GM19397 (cell line): ENCODE results near the gene ATF7IP2.
"Not testable (repeated sequence)": the region's sequence is repeated elsewhere in the genome, so short reads cannot be mapped to it uniquely, and the experiment has no call there.

ENCODE experiments used
- ATAC-seq: cut with Tn5 transposase; IDR thresholded peaks from one replicate; pipeline ENCODE4 v1.9.1; 2021; ENCODE audit warnings: mild to moderate bottlenecking, moderate library complexity; ENCODE audit not compliant: unreplicated experiment

The ATF7IP2 gene

DNA sequence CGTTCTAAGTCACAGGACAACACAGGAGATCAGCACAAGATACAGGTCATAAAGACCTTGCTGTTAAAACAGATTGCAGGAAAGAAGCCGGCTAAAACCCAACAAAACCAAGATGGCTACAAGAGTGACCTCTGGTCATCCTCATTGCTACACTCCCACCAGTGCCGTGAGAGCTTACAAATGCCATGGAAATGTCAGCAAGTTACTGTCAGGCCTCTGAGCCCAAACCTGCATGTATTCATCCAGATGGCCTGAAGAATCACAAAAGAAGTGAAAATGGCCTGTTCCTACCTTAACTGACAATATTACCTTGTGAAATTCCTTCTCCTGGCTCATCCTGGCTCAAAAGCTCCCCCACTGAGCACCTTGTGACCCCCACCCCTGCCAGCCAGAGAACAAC lies 119.4 kb downstream of the ATF7IP2 start:
- not testable (repeated sequence) for ATAC-seq

DNA sequence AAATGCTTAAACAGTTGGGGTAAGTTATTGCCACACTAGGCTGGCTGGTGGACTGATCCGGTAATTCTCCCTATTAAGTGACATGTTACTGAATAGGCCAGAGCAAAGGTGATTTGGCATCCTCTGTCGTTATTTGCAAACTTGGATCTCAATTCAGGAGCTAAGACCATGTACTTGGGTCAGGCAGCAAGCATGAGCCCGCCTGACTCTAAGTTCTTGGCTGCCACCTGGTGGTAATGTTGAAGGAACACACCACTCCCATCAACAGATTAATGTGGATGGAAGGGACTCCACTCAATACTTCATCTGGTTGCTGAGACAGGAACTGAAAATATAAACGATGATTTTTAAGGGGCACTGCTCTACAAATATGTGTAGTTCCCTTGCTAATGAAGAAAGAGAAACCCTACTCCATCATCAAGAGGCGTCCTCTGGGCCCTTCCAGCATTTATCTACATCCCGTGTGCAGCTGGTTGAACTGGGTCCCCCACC lies 123.7 kb downstream of the ATF7IP2 start:
- no peak for ATAC-seq

DNA sequence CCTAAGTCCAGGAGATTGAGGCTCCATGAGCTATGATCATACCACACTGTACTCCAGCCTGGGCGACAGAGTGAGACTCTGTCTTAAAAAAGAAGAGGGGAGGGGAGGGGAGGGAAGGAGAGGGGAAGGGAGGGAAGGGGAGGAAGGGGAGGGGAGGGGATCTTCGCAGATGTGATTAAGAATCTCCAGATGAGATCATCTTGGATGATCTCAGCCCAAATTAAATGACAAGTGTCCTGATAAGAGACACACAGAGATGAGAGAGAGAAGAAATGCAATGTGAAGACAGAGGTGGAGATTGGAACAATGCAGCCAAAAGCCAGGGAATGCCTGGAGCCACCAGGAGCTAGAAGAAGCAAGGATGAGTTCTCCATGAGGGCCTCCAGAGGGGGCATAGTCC lies 124.4 kb downstream of the ATF7IP2 start:
- ATAC-seq: no peak

DNA sequence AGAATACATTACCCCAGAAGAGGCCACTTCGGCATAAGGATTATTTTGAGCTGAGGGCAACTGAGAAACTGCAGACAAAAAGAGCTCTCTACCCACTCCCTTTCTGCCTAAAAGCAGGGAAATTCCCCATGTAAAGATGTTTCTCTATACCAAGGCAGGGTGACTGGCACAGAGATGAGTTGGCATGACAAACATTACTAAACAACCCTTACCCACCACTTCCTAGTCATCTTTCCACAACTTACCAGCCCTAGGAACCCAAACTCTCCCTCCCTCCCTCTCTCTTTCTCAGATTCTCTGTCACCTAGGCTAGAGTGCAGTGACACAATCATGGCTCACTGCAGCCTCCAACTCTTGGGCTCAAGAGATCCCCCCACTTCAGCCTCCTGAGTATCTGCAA lies 126.0 kb downstream of the ATF7IP2 start:
- ATAC-seq: no peak

DNA sequence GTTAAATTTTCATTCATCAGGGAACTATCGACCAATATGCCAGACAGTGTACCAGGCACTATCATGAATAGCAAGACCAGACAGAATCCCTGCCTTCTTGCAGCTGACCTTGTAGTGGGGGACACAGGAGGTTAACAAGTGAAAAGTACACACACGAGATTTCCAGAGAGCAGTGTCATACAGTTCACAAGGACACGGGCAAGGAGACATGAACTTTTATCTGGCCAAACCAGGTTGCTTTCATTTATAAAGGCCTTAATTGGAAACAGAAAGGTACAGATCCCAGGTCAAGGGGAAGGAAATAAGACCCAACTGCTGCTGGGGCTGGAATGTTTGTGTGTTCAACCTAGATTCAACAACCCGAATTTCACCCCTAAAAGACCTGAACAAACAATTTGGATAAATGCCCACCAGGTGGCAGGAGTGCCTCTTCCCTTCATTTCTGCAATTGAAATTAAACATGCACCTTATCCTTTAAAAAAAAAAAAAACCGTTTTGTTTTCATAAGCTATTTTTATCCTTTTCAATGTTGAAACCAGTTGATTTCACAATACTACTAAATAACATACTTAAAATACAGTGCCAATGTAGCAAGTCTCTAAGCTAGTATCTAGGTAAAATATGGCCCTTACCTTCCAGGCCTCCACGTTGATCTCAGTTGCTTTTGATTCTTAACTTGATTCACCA lies 128.7 kb downstream of the ATF7IP2 start:
- ATAC-seq: no peak

DNA sequence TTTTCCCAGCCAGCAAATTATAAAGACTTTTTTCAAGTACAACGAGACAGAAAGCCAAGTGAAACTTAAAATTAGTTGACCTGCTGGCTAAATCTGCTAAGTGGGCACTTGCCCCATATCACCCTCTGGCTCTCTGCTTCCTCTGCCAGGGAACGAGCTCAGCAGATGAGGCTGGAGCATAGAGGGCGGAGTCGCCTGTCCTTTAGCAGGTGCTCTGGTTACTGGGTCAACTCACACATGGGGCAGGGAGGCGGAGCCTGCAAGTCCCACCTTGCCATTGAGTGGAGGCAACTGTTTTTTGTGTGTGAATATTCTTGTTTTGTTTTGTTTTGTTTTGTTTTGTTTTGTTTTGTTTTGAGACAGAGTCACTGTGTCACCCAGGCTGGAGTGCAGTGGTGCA lies 132.0 kb downstream of the ATF7IP2 start:
- ATAC-seq: no peak

DNA sequence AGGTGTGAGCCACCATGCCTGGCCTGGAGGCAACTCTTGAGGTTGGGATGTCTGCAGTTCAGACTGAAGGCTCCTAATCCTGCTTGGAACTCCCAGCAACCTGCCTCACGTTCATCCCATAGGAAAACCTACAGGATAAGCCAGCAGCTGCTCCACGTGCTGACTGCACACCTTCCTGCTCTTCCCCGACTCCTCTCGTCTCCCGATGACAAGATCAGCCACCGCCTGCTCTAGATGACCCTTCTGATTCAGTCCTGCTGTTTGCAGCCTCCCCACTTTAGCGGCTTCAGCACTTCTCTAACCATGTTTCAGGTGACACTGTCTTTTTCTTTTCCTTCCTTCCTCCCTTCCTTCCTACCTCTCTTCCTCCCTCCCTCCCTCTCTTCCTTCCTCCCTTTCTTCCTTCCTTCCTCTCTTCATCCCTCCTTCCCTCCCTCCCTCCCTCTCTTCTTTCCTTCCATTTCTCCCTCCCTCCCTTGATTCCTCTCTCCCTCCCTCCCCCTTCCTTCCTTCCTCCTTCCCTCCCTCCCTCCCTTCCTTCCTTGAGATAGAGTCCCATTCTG lies 132.7 kb downstream of the ATF7IP2 start:
- no peak for ATAC-seq

DNA sequence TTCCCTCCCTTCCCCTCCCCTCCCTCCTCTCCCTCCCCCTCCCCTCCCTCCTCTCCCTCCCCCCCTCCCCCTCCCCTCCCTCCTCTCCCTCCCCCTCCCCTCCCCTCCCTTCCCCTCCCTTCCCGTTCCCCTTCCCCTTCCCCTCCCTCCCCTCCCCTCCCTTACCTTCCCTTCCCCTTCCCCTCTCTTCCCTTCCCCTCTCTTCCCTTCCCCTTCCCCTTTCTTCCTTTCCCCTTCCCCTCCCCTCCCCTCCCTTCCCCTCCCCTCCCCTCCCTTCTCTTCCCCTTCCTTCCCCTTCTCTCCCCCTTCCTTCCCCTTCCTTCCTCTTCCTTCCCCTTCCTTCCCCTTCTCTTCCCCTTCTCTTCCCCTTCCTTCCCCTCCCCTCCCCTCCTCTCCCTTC lies 133.4 kb downstream of the ATF7IP2 start:
- no peak for ATAC-seq

DNA sequence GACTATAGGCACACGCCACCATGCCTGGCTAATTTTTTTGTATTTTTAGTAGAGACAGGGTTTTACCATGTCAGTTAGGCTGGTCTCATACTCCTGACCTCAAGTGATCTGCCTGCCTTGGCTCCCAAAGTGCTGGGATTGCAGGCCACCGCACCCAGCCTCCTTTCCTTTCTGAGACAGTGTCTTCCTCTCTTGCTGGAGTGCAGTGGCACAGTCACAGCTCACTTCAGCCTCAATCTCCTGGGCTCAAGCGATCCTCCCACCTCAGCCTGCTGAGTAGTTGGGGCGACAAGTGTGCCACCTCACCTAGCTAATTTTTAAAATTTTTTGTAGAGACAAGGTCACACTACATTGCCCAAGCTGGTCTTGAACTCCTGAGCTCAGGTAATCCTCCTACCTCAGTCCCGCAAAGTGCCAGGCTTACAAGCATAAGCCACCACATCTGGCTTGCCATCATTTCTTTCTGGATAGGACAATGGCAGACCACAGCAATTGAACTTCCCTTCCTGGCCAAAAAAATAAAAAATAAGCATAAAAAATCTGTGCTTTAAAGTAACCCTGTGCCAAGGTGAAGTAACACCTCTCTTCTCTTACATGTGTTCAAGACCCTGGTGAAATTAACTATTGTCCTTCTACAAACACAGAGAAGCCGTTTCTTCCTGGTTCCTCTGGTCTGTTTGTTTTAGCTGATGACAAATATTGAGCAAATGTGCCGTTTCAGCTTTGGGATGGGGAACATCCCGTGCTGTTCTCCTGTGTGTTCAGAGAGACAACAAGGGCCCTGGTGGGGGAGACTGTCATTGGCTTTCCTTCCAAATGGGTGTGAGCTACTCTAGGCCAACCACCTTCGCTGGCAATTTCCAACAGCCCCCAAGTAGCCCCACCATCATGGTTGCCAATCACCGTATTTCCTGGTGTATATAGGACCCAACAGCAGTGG lies 134.3 kb downstream of the ATF7IP2 start:
- ATAC-seq: no peak

DNA sequence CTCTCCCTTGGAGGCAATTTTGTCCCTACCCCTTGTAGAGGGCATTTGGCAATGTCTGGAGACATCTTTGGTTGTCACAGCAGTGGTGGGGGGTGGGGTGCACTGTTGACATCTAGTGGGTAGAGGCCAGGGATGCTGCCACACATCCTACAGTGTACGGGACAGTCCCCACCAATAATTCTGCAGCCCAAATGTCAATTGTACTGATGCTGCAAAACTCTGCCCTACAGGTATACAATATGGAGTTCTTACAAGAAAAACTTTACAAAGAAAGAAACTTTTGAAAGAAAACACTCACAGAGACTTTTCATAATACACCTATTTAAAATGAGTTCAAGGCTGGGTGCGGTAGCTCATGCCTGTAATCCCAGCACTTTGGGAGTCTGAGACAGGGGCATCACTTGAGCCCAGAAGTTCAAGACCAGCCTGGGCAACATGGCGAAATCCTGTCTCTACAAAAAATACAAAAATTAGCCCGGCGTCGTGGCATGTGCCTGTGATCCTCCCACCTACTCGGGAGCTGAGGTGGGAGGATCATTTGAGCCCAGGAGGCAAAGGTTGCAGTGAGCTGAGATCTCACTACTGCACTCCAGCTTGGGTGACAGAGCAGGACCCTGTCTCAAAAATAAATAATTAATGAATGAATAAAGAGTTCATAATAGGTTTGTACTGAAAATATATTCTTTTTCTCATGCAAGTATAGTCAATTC lies 135.2 kb downstream of the ATF7IP2 start:
- no peak for ATAC-seq

DNA sequence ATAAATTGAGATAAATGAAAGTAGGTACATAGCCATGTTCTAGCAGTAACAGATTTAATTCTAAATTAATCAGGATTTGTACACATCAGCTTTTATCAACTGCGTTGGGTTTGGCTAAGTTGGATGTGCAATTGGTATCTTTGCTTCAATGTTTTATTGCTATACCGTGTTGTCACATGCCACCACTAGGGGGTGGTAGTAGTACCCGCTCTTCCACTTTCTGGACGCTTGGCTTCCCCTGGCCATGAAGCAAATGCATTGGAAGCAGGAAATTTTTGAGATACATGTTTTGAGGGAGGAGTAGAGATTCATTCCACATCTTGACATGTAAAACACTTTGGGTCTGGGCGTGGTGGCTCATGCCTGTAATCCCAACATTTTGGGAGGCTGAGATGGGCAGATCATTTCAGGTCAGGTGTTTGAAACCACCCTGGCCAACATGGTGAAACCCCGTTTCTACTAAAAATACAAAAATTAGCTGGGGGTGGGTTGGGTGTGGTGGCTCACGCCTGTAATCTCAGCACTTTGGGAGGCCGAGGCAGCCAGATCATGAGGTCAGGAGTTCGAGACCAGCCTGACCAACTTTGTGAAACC lies 135.9 kb downstream of the ATF7IP2 start:
- ATAC-seq: no peak

DNA sequence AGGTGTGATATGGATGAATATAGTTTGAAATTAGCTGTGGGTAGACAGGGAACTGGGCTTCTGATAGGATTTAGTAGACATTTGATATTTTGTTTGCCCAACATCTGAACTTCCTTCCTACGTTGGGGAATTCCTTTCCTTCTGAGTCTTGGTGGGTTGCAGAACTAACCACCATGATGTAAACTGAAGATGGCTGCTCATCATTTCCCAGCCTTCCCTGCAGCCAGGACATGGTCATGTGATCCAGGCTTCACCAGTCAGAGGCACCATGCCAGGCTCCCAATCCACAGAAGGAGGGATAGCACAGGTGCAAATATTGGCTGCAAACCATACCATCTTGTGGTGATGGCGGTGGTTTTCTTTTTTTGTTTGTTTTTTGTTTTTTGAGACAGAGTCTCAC lies 137.1 kb downstream of the ATF7IP2 start:
- no peak for ATAC-seq

DNA sequence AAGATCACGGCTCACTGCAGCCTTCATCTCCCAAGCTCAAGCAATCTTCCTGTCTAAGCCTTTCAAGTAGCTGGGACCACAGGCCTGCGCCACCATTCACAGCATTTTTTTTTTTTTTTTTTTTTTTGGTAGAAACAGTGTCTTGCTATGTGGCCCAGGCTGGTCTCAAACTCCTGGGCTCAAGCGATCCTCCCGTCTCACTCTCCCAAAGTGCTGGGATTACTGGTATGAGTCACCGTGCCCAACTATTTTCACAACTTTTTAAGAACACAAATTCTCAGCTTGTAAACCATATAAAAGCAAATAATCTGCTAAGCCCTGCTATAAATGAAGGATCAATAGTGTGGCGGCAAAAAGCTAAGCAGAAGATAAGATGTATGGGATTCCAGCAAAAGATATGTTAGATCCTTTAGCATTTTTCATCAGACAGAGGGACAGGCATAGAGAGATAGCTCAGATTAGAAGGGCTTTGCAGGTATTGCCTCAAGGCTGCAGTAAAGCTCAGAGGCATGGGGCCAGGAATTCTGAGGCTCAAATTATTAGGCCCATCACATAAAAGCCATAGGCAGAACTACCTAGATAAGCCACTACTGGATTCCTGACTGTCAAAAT lies 139.5 kb downstream of the ATF7IP2 start:
- no peak for ATAC-seq

DNA sequence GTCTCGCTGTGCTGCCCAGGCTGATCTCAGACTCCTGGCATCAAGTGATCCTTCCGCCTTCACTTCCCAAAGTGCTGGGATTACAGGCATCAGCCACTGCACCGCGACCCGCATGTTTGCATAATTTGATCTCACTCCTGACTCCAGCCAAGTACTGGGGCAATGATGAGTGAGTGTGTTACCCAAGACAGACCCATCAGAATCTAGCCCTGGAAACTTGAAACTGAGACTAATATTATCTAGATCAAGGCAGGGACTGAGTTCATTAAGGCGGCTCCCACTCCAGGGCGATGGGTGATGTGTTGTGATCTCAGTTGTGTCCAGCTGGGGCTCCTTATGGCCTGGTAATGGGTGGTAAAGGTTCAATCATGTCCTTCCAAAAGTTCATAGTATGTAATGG lies 141.1 kb downstream of the ATF7IP2 start:
- ATAC-seq: no peak

DNA sequence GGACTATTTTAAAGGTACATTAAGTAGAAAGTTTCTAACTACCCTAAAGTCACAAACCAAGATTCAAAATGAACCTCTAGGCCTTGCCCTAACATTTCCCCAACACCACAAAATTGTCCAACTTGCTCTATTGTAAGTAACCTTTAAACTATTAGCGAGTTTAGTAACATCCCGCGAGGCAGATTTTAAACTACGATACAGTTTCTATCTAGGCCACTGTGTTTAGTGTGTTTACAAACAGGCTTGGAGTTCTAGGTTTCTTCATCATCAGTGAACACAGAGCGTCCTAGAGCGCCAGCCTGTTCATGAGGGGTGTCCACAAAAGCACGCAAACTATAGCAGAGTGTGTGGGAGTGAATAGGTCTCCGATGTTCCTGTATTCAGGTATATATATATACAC lies 142.8 kb downstream of the ATF7IP2 start:
- ATAC-seq: no peak

DNA sequence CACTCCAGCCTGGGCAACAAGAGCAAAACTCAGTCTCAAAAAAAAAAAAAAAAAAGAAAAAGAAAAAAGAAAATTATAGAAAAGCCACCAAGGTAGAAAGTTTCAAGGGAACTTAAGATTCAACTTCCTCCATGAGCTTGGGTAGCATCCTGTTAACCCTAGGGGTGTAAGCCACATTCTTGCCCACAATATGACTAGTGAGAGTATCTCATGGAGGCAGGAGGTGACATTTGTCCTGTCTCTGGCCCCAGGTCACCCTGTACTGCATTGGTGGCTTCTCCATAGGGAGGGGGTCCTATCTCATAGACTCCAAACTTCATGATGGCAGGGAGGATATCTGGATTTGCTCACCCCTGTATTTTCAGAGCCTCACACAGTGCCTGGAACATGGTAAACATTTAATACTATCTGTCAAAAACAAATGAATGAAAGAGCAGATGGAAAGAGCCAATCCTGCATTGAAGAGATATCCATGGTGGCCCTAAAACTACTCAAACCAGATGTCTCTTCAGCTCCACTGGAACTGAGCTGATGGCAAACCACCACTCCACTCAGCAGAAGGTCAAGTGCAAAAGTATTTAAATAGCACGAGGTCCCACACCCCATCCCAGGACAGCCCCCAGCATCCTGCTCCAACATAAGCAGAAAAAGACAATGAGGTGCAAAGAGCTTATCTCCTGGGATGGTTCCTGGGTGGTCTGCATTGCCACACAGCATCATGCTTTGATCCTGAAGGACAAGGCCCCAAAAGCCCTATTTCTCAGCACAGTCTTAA lies 144.2 kb downstream of the ATF7IP2 start:
- no peak for ATAC-seq

DNA sequence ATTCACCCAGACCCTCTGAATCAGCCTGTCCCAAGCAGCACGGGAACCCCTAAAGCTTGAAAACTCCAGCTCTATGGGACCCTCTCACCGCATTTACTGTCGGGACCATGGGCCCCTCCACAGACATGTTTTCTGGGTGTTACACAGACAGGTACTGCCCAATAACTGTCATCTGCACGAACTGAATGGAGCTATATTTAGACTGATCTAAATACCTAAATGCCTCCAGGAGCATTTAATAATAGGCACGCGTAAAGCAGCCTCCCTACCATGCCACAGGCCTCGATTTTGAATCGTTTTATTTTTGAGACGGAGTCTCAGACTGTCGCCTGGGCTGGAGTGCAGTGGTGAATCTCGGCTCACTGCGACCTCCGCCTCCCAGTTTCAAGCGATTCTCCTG lies 144.8 kb downstream of the ATF7IP2 start:
- ATAC-seq: no peak

DNA sequence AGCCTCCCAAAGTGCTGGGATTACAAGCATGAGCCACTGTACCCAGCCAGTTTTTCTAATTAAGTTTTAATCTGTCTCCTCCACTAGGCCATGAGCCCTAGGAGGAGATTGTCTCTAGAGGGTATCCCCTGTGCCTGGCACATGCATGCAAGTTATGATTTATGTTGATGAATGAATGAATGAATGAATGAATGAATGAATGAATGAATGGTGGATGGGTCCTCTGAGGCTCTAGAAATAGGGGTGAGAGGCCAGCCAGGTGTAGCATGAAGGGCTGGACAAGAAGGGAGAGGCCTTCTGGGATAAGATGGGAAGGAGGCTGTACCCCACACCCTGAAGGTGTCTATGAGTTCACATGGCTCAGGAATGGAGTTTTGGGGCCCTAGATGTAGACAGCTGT lies 145.7 kb downstream of the ATF7IP2 start:
- ATAC-seq: no peak
